RPMI8226 (cell line): ENCODE data around the gene MRPS27.

ENCODE experiments used
- DNase-seq: peaks from one replicate; pipeline ENCODE4 v3.0.0-alpha.2; 2015

MRPS27 gene

DNA sequence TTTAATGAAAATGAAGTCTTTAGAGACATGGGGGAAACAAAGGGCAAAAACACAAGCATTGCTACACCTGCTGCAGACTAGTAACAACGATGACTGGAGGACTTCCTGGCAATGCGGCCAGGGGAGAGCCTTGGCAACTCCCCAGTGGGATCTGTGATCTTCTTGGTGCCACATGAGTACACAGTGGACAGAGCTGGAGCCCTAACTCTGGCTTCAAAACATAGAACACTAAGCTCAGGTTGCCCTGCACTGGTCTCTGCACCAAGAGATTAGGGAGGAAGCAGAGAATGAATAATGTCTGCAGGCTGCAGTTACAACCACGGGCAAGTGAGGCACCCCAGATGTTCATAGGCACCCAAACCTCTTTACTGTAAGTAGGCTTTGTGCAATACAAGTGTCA is 91.1 kb downstream of the MRPS27 start:
- DNase-seq, result no peak

DNA sequence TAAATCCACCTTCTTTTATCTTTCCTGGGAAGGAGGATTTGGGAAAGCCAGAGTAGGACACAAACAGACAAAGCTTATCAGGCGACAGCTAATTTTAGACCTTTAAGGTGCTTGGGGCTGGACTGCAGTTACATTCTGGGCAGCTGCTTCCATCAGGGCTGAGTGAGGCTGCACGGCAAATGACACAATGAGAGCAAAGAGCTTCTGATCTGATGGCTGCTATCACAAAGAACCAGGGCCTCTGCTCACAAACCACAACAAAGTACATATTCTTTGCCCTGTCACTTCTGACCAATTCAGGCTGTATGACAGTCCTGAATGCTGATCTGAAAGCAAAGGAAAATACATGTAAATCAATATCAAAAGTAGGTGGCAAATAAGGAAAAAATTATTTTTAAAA is 93.1 kb downstream of the MRPS27 start:
- DNase-seq, result no peak

DNA sequence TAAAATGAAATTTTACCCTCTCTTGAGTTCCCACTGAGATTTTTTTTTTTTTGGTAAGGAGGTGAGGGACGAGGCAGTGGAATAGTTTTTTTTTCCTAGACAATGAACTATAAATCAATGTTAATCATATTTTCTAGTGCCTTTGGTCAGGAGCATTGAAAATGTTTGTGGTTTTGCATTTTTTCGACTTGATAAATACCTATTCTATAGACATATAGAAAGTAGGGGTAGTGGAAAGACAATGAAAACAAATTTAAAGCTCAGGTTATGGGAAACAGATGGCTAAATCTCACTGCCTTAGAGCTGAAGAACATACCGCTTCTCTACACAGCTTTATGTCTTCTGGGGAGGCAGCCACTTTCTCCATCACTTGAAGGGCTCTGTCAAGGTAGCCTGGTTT is 94.3 kb downstream of the MRPS27 start:
- no peak for DNase-seq

DNA sequence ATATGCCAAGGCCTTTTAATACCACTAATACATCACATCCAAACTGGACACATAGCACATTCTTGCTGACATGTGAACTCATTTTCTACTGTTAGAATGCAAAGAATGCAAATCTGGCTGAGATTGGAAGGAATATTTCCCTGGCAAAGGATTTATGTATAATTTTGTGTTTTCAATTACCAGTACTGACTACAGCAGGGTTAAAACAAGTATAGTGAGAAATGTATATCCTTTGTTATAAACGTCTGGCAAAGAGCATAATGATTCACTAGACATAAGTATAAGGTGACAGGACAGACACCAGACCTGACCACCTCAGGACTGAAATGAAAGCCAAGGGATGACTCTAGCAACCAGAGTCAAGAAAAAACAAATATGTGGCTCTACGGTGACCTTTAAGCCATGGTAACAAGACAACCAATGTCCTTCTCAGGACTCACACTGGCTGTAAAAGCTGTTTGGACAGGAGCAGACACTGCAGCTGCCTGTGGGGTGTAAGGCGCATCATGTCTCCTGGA is 95.0 kb downstream of the MRPS27 start:
- no peak for DNase-seq

DNA sequence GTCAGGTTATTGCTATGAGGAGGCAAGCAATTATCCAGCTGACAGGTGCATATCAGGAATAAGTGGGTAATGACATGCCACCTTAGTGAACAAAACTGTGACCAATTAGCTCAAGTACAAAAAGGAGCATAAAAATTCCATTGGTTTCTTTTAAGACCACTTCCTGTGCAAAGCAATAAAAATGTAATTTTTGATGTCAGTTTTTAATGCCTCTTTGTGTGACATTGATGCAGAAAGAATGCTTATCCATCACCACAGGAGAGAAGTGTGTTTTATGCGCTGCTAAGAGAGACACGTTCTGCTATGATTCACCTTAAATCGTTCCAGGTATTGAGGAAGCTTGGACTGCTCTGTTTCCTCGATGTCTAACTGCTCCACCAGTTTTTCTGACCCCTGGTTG is 96.7 kb downstream of the MRPS27 start:
- DNase-seq, result no peak

DNA sequence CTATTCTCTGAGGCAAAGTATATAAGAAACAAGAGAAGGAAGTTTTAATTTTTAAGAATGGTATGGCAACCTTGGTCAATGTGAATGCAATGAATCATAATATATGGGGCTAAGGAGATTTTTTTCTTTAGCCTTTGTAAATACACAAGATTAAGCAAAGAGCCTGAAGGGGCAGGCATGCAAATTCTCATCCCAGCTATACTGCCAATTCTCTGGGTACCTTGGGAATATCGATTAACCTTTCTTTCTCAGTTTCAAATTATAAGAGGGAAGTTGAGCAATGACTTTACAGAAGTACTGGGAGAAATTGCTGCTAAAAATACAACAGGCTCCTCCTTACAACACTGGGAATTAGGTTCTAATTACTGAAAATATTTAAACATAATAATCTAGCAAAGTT is 97.5 kb downstream of the MRPS27 start:
- no peak for DNase-seq

DNA sequence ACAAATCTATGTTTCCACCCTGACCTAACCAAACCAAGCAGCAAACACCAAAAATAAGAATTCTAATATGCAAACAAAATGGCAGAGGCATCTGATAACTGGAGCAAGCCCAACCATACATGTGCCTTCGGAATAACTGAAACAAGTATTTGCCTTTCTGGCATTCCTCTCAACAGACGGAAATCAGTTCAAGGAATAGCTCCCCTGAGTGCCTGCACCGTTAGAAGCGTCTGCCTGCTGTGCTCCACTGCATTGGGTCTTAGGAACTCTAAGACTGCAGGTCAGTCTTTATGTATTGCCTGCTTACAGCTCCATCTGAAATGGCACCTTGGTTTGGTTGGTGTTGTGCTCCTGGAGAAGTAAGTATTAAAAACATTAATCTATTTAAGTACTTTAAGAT is 98.5 kb downstream of the MRPS27 start:
- DNase-seq, result no peak

DNA sequence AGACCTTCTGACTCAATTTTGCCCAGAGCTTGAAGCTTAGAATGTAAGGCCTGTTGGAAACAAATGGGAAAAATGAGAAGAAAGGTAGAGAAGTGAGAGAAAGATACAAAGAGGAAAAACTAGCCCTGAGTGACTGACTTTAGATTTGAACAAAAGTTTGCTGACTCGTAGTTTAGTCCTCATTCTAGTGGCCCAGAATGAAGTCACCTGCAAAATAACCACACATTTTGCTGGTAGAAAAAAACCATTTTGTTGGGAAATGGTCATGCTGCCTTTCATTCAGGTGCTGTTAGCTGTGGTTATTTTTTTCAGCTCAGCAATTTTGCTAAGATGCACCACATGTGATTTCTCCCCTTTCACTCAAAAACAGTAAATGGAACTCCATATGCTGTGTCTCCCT is 98.9 kb downstream of the MRPS27 start:
- peak; percentile 72 for DNase-seq

DNA sequence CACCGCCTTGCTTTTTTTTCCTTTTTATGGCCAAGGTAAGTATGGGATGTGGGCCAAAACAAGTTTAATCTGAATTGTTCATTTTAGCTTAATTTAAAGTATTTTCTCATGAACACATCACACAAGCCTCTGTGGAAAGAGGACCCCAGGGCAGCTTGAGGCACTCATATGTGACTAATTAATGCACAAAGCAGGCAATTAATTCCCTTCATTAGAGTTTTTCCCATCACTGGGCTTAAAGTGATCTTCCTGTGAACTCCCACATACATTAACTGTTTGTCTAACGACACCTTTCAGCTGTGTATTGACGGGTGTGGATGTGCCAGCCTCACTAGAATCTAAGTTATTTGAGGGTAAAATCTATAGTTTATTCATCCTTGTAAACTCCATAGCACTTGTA is 103.3 kb downstream of the MRPS27 start:
- no peak for DNase-seq

DNA sequence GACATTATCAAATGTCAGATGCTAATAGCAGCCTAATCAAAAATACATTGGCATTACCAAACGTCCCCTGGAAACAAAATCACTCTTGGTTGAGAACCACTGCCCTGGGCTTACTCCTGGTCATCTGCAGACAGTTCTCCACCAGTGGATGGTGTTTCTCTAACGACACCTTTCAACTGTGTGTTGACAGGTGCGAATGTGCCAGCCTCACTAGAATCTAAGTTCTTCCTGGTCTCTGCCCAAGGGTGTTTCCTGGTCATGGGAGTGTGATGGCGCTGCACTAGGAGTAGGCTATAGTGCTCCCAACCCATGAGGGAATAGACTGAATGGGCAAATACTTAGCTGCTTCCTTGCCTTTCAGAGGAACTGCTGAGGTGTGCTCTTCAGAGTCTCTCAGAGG is 105.9 kb downstream of the MRPS27 start:
- DNase-seq, result no peak

DNA sequence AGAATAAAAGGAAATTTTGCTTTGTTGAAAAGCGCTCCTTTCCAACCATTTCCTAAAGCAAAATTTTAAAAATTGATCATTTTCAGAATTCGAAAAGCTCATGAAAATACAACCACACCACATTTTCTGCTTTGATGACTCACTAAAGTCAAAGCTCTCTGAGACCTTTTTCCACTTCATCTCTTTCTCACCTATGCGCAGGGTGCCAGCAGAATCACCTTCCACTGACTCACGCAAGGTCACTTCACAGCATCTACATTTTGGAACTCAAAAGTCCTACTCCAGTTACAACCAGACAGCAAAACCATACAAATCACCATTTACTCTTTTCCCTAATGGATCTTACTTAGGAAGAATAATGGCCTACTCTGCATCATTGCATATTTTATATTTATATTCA is 106.6 kb downstream of the MRPS27 start:
- no peak for DNase-seq

DNA sequence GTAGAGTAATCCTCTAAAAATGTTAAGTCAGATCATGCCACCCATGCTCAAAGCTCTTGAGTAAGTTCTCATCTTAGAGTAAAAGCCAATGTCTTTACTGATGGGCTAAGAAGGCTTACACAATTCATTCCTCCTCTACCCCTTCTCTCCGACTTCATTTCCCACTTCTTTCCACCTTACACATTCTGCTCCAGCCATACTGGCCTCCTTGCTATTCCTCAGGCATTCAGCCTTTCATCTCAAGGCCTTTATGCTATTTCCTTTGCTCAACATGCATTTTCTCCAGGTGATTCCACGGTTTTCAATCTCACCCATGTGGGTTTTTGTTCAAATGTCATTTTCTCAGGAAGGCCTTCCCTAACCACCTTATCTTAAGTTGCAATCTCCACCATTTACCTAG is 107.9 kb downstream of the MRPS27 start:
- no peak for DNase-seq

DNA sequence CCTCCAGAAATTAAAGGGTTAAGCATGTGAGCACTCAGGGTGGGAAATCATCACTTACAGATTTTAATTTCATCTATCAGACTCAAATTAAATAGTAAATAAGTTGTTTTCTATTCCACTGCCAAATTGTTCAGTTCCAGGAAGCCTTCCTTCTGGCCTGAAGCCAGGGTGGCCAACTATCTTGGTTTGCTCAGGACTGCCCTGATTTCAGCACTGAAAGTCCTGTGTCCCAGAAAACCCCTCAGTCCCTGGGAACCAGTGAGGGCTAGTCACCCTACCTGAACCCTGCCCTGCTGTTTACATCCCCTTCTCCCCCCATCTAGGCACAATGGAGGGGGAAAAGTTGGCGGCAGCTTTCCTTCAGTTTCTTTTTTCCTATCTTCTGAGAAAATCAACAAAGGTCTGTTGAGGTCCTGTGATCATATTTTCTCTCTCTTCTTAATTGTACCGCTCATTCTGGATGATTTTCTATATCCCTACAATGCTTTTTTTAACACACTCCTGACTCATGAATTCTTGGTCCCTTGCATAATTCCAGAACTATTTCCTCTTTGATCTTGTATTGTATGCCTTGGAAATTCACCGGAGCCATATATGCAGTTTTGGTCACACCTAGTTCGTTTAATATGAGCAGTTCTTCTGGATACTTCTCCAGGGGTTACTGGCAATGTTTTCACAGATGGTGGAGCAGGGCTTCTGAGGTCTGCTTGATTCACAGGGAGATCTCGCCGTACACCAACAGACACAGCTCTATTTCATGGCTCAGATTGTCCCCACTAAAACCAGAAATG is 109.0 kb downstream of the MRPS27 start:
- DNase-seq, result no peak

DNA sequence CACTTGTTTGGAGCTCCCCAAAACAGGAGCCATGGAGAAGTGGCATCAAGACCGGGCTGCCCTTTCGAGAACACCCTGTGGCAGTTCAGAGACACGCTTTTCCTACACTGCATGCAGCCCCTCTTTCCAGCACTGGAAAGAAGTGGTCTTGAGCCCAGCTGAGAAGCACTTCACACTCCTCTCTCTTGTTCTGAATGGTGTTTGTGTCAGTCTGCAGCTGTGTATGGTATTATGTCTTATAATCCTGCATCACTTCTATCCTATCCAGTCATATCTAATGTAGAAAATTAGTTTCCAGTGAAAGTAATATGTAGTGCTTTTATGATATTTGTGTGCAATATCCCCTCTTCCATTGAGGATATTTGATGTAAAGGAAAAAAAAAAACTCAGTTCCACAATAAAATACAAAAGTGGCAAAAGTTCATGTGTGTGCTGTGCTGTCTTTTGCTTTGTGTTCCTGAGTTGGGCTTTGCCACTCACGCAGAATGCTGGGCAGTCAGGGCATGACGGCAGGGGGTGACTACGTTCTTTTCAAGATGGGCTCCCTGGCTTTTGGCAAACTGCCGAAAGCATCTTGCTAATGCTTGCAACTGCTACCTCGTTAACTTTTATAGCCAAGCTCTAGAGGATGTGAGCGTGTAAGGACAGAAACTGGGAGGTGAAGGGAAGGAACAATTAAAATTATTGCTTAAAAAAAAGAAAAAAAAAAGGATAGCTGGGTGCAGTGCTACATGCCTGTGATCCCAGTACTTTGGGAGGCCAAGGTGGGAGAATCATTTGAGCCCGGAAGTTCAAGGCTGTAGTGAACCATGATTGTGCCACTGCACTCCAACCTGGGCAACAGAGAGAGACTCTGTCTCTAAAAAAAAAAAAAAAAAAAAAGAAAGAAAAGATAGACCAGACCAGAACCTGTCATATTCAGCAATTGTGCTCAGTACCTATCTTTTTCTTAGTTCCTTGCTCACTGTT is 110.6 kb downstream of the MRPS27 start:
- no peak for DNase-seq

DNA sequence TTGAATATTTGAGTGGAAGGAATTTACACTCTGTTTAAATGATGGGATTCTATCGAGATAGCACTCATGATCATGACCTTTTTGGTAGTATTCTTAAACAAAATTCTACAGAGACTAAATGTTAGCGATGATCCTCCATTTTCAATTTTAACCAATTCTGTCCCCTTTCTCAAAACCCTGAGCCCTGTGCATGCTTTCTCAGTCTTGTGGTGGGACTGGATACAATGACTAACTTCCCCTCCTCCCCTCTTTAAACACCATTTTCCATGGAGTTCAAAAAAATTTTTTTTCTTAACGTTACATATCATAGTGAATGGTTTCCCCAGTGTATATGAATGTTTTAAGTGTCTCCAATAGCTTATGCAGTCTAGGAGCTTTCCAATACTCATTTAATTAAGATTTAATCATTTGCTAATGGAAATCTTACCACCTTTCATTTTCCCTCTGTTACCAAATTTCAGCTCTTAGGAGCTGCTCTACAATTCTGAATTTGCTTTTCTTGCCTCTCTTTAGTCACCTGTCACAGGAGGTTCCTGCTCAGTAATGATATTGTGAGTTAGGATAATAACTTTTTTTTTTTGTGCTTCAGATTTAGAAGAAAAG is 111.6 kb downstream of the MRPS27 start:
- no peak for DNase-seq

DNA sequence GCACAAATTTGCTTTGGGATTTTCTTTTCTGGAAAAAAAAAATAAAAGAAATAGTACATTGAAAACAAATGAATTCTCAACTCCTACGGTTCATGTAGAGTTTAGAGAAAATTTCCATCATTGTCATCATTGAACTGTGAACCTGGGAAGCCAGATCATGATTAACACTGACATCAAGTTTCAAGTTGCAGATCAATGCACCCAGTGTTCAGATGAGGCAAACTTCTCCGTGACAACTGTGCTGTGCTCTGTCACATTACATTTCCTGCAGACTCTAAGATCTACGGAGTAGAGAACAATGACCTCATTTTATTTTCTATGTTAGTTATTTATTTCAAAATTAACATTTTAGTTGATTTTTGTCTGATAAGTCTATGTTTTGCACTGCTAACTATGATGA is 113.0 kb downstream of the MRPS27 start:
- no peak for DNase-seq

DNA sequence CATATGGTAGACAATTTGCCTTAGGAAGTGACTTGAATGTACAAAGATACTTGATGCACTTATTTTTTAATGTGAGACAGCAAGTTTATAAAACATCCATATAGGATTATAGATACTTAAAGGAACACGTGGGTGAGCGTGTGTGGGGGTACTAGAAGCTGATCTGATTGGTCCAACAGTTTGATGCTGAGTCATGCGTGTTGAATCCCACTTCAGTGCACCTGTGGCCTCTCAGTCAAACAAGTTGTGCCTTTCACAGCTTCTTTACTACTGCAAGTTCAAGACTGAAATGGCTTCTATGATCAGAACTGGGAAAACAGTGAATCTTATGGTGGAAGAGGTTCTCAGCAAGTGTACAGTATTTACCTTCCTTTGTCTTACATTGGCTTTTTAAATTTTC is 113.9 kb downstream of the MRPS27 start:
- no peak for DNase-seq

DNA sequence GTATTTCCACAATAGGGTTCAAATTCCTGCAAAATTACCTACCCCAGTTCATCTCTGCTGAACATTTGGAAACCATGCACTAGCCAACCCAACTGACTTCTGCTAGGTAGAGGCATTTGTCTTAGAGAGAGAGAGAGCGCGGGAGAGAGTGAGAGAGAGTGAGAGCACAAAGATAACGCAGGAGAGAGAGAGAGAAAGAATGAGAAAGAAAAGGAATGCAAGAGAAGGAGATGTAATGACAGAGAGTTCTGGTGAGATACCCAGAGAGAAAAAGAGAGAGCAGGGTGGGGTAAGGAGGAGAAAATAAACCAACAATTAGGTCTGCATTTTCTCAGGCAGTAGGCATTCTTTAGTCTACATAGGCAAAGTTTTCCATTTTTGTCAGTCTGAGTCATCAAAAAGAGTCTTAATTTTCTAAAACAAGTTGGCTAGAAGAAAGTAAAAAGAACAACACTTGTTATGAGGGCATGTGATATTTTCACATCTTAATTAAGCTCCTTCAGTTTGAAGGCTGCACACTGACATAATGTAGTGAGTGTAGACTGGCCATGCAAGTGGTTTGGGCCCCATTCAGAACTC is 114.5 kb downstream of the MRPS27 start:
- DNase-seq, result no peak

DNA sequence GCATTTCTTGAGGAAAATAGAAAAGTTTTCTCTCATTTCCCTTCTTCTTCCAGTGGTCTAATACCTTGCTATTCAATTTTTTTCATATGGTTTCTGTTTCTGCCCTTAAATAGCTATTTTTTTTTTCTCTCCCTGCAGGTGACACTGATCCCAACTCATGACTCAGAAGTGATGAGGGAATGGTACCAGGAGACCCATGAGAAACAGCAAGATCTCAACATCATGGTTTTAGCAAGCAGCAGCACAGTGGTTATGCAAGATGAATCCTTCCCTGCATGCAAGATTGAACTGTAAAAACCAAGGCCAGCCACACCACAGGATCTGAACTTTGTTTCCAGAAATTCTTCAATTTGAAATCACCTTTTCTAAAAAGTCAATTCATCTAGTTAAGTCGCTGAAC is 115.1 kb downstream of the MRPS27 start:
- no peak for DNase-seq

DNA sequence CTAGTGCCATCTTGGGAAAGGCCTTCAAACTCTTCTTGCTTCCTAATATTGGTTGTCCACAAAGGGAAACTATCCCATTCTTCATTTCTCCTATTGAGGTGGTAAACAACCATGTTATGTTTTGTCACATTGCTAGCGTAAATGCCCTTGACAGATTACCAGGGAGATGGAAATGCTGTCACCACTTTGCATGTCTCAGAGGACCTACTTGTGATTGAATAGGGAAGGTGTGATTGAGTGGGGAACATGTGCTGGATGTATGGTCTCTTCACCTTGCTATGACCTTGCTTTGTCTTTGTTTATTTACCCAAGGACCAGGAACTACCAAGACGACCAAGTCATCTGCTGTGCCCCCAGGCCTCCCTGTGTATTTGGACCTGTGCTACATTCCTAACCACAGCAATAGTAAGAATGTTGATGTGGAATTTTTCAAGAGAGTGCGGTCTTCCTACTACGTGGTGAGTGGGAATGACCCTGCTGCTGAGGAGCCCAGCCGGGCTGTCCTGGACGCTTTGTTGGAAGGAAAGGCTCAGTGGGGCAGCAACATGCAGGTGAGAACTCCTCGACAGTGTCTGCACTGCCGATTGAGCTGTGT is 116.7 kb downstream of the MRPS27 start:
- DNase-seq, result no peak

DNA sequence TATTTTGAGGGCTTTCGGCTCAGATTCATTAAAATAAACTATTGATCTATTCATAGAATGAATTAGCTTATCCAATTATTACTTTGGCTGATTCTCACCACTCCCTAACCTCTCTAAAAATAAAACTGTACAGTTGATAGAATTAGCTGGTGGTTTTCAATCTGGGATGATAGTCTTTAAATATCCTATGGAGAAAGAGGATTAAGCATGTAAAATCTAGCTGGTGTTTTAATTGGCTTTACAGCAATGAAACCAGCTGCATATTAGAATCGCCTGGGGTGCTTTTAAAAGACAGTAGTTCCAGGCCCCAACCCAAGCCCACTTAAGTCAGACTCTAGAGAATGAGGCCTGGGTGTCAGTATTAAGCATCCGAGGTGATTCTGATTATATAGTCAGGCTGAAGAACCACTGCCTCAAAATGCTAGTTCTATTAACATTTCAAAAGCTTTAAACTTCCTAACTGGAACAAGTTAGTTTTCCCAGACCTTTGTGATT is 117.7 kb downstream of the MRPS27 start:
- DNase-seq, result no peak

DNA sequence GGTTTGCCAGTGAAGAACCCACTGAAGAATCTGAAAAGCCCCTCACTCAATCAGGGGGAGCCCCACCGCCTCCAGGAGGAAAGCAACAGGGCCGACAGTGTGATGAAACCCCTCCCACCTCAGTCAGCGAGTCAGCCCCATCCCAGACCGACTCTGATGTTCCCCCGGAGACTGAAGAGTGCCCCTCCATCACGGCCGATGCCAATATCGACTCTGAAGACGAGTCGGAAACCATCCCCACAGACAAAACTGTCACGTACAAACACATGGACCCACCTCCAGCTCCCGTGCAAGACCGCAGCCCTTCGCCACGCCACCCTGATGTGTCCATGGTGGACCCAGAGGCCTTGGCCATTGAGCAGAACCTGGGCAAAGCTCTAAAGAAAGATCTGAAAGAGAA is 120.4 kb downstream of the MRPS27 start:
- DNase-seq, result no peak

DNA sequence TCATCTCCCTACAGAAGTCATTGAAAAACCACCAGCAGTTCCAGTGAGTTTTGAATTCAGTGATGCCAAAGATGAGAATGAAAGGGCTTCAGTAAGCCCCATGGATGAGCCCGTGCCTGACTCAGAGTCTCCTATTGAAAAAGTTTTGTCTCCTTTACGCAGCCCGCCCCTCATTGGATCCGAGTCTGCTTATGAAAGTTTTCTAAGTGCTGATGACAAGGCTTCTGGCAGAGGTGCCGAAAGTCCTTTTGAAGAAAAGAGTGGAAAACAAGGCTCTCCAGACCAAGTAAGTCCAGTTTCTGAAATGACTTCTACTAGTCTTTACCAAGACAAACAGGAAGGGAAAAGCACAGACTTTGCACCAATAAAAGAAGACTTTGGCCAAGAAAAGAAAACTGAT is 122.6 kb downstream of the MRPS27 start:
- no peak for DNase-seq
